Posterior cingulate gyrus (tissue), 11 donors: Measurements from ENCODE around the gene ESPN.

Experiments
- DNase-seq, 10 donors: peaks; one replicate each; pipeline versions ENCODE4 v3.0.0 to v3.0.0-alpha.2; 2020 to 2021; ENCODE audit warnings: mixed read lengths in 3 of 10
- intact Hi-C: fragments of 100-400 bp; cut with DNase I; formaldehyde crosslinking; loops from one replicate; pipeline ENCODE4 v1.15.1; 2023

The ESPN gene

DNA sequence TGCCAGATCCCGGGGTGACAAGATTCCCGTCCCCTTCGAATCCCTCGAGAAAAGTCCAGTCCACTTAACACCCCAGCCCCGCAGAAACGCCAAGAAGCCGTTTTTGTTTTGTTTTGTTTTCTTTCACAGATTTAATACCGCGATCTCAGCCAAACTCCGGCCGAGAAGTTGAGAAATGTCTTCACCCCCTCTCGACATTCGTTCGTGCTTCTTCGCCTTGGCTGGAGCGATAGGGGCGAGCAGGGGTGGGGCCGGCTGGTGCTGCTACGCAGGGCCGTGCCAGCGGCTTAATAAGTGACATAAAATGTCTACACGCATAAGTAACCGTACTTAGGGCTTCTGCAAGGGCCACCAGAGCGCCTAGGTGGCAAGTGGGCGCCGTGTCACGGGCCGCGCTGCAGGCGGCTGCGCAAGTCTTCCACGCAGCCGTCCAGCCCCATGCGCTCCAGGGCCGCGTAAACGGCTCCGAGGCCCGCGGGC is 36.5 kb downstream of the ESPN start:
- intact Hi-C loops, result no loop called here
- no peak for DNase-seq

DNA sequence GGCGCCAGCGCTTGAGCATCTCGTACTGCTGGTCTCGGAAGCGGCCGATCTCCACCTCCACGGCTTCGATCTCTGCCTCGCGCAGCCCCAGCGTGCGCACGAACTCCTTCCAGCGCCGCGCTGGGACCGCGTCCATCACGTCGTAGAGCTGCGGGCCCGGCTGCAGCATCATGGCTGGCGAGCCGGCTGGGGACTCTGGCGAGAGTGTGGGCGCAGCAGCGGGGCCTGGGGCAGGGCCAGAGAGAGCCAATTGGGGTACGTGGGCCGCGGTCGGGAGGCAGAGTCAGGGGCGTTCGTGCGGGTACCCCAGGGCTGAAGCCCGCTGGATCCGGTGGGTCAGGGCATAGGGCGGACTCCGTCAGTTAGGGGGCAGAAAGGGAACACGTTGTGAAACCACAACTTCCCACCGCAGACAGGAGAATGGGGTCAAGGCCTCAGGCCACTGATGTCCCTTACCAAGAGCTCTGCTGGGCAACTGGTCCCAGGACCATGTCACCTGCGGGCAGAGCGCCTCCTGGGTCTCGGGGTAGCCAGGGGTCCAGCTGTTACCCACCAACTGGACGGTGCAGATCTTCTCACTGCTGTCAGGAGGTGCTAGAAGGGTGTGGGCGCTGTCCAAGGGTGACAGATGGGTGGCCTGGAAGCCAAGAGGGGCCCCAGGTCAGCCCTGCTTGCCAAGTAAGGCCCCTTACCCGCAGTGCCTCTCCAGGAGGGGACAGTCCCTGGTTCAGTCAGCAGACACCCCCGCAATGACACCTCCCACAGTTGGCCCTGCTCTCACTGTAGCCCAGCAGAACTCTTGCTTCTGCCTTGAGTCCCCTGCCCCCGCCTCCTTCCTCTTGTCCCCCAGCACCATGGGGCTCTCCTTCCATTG is 37.2 kb downstream of the ESPN start:
- intact Hi-C loops, result no loop called here
- DNase-seq, result peak in 1 of 10 donors; percentile 81

DNA sequence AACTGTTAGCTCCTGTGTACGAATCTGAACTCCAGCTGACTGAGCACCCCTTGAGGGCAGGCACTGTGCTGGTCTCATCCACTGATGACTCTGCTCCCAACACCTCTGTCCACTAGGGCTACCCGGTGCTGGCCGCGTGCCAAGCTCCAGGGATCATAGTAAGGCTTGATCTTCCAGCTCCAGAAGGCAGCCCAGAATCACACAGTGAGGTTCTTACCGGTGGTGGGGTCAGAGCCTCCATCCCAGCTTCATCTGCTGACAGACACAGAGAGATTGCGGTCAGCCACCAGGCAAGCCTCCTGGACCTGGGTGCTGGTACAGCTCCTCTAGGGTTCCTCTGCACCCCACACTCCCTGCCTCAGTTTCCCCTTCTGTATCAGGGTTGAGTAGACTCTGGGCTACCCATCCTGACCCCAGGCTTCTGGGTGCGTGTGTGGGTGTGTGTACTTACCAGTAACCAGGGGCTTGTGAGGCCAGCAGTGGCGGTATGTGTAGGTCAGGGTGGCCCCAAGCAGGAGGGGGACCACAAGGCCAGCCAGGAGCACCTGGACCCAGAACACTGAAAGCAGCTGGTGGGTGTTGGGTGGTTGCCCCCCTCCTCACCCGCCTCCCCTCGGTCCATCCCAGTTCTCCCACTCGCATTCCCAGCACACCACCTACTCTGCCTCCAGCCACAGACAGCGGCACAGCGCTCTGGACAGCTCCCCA is 38.0 kb downstream of the ESPN start:
- intact Hi-C loops, result no loop called here
- peak in 1 of 10 donors; percentile 83 for DNase-seq

DNA sequence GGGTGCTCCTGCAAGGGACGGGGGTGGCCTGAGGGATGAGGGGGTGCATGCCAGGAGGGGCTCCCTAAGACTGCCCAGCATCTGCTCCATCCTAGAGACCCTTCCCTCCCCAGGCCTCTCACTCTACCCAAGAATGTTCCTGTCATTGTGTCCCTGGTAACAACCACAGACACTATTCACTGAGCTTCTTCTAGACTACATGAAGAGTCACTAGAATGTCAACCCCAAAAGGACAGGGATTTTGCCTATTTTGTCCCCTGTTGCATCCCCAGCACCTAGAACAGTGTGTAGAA is 38.5 kb downstream of the ESPN start:
- no peak for DNase-seq
- intact Hi-C loops, result no loop called here

DNA sequence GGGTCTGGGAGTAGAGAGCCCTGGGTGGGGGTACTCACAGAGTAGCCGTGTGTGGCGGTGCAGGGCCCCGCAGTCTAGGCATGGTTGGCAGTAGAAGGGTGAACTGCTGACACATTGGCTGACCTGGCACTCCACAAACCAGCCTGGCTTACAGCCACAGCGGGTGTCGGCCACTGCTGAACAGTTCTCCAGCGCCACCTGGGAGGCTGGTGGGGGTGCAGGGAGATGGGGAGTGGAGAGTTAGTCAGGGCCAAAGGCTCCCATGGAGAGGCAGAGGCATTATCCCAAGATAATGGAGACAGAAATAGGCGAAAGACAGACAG is 39.9 kb downstream of the ESPN start:
- intact Hi-C loops, result no loop called here
- DNase-seq, result peak in 2 of 10 donors; percentile 30 to 81

DNA sequence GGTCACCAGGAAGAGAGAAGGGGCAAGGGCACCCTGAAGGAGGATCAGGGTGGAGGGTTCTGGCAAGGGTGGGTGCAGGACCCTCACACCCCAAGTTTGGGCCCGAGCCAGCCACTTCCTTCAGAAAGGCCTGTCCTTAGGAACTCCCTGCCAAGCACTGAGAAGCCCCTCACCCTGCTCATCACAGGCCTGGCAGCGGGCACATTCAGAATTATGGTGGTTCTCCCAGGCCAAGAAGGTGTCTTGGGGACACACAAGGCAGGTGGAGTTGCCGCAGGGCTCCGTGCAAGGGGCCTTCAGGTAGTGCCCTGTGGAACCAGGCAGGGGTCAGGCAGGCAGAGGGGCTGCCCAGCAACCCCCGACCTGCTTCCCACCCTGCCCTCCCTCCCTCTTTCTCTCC is 40.3 kb downstream of the ESPN start:
- peak in 1 of 10 donors; percentile 62 for DNase-seq
- intact Hi-C loops, result no loop called here

DNA sequence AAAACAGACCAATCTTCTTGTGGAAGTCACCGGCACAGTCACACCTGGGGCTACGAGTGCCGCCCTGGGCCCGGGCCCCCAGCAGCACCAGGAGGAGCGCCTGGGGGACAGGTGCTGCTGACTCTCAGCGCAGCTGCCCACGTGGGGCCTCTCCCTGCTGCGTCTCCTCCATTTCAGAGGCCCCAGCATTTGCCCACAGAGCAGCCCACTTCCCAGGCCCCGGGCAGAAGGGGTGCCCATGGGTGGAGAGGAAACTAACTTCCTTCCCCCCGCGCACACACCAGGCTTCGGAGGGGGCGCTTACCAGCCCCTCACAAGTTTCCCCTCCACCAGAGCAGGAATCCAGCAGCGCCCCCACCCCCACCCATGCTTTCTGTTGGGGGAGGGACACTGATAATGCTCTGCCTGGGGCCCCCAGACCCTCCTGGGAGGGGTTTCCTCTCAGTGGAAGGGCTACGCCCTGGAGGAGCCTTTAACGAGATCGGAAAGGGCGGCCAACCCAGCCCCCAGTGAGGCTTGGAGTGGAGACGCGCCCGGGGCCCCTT is 41.0 kb downstream of the ESPN start:
- peak in 1 of 10 donors; percentile 74 for DNase-seq

GRCh38 chr1:6466023-6466422 is 41.4 kb downstream of the ESPN start, which contains the start of gene TNFRSF25:
Gene TNFRSF25 (minus strand): TSS chr1:6466173. CDS start chr1:6466107, 66 bp downstream.
- no peak for DNase-seq
- intact Hi-C loops, result no loop called here

More for the DNA sequence above, 41.0 kb downstream of the ESPN start:
- intact Hi-C loops, result no loop called here

- peak in 1 of 10 donors; percentile 58 for DNase-seq
- intact Hi-C loops, result no loop called here
These were observed 42.2 kb downstream of the ESPN start for GRCh38 chr1:6466751-6467150.

DNA sequence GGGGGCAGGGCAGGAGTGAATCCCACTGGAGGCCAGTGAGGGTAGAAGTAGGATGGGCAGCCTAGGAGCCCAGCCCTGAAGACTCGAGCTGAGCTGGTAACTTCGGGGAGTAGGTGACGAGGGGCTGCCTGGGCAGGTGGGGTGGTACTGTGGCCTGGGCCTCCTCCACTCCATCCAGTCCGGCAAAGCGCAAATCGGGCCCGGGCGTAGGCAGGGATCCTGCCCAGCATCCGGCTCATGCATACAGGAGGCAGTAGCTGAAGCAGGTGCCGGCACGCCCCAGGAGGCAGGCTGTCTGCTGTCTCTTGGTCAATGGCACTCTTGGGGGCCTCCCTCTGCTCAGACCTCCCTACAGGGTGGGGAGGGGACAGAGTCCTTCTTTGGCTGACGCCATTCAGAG is 42.6 kb downstream of the ESPN start:
- peak in 1 of 10 donors; percentile 82 for DNase-seq

DNA sequence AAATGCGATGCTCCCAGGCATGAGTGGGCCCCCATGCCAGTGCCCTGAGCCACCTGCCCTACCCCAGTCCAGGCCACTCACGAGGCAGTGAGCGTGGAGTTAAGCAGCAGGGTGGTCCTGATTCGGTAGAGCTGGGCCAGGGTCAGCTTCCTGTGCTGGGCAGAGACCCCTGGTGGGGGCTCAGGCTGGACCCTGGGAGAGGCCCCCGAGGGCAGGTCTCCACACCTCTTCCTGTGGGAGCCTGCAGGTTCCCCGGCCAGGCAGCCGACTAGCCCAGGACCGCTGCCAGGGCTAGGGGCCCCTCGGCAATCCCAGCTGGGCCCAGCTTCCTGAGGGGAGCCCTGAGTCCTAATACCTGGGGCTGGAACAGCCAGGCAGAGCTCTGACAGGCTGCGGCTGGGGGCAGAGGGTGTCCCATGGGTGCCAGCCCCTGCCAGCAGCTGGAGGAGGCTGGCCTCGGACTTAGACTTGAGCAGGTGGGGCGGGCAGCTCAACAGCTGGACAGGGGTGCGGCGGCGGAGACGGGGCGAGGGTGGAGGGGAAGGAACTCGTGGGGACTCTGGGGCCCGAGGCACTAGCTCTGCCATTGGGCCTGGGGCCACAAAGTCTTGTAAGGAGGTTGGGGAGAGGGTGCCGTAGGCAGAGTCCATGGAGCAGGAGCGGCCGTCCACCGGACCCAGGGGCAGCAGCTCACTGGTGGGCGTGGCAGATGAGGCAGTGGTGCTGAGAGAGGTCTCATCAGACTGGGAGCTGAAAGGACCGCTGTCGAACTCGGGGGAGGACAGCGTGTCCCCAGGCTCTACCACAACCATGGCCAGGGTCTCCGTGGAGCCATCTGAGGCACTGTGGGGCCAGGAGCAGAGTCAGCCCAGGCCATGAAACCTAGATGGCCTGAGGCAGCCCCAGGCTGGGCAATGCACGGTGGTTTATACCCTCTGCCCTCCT is 43.4 kb downstream of the ESPN start:
- intact Hi-C loops, result no loop called here
- peak in 1 of 10 donors; percentile 69 for DNase-seq

More for the DNA sequence above, 42.6 kb downstream of the ESPN start:
- intact Hi-C loops, result no loop called here

DNA sequence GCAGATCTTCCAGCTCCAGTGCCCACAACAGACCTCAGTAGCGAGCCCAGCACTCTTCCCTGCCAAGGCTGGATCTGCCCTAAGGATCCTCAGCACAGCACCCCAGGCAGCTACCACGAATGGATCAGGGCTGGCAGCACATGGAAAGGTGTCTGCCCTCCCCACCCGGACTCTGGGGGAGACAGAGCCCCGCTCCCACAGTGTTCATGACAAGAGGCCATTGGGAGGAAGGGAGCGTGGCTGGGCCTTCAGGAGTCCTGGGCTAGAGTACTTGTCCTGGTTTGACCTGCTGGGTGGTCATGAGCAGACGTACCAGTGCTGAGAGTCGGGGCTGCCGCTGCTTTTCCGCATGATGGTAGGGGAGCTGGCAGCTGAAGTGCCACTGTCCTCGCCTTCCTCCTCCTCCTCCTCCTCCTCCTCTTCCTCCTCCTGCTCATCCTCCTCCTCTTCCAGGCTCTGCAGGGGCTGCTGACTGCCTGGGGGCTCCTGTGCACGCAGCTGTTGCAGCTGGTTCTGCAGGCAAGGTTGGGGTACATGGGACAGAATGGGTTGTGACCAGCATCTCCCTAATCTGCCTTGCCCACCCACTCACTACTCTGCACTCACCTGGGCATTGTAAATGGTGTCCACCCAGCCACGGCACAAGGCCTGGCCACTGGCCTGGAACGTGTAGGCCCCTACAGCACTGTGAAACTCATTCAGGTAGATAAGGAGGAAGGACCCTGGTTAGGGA is 44.3 kb downstream of the ESPN start:
- DNase-seq, result peak in 1 of 10 donors; percentile 67
- intact Hi-C loops, result no loop called here

DNA sequence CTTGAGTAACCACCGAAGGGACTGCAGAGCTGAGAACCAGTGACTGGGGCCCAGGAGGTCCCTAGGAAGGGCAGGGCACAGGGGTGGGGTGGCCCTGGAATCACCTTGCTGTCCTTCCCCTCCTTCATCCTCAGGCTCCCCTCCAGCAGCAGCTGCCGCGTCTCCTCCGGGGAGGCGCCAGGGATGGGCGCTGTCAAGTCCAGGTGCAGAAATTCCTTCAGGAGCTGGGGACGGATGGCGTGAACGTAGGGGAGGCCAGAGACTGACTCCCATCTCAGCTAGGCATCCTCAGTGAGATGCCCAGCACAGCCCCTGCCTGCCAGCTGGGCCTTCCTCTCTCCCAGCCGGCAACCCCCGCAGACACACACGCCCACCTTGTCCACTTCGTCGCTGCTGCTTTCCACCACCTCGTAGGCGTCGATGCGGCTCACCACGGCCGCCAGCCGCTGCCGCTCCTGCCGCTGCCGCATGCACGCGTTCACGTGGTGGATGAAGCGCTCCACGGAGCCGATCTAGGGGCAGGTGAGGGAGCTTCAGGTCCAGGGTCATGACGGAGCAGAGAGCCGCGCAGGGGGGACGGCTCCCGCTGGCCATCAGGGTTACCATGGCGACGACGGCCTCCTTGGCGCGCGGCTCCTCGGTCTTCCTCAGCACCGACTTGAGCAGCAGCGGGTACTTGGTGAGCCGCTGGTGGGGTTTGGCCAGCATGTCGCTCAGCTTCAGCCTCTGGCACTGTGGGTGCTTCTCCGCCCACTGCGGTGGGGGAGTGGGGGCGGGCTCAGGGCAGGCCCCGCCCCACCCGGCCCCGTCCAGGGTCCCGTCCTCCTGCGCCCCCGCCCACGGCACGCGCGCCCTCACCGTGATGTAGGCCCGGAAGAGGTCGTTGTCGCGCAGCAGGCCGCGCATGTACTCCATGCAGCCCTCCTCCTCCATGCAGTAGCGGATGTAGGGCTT is 45.8 kb downstream of the ESPN start:
- DNase-seq, result peak in 8 of 10 donors; percentile 33 to 94 (median 52)
- intact Hi-C loops, result no loop called here

DNA sequence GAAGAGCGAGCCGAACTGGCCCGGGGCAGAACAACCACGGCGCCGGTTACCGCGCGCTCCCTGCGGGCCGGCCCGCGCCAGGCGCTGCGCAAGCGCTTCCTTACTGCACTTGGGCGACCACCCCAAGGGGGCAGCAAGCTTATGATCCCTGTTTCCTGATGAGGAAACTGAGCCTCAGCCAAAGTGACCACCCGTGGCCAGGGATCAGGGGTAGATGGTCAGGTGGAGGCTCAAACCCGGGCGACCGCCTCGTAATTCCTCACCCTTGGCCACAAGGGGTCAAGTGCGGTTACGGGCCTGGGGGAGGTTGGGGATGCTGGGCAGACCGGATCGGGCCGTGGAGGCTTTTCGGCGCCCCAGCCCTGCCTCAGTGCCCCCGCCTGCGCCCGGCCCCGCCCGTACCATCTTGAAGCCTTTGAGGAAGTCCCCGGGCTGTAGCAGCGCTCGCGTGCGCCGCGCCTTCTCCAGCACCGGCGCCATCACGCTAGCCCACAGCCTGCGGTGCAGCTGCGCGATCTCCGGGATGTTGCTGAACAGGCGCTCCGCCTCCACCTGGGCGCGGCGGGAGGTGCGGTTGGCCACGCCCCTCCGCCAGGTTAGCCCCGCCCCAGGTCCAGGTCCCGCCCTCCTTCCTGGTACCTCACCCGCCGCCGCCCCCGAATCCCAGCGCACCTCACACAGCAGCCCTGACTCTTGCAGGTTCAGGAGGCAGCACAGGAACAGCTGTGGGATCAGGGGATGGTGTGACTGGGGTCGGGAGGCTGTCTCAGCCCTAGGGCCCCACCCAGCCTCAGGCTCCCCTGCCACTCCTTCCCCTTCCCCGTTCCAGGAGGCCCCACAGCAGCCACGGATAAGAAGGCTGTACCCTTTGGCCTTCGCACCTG is 46.8 kb downstream of the ESPN start:
- peak in 1 of 10 donors; percentile 80 for DNase-seq
- intact Hi-C loops, result no loop called here

DNA sequence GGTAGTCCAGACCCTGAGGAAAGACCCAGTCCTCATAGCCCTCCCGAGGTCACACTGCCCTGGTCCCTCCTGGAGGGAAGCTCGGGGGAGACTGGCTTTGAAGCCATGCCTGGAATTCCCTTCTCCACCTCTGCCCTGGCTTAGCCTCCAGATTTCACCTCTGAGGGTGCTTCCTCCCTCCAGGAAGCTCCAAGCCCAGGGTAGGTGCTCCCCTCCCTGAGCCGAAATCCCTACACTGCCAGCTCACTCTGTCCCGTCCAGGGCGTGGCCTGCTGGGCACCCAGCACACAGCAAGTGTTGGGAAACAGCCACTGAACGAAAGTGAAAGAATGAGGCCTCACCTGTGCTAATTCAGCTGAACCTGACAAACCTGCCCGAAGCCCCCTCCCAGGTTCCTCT is 47.4 kb downstream of the ESPN start:
- peak in 1 of 10 donors; percentile 39 for DNase-seq
- intact Hi-C loops, result no loop called here

GRCh38 chr1:6472391-6472790 is 47.8 kb downstream of the ESPN start:
- intact Hi-C loops, result no loop called here
- peak in 1 of 10 donors; percentile 59 for DNase-seq

- peak in 1 of 10 donors; percentile 70 for DNase-seq
- intact Hi-C loops, result no loop called here
These were observed 48.6 kb downstream of the ESPN start for GRCh38 chr1:6473156-6473555.
